Lung (tissue), 12 donors: ENCODE measurements around the gene FKBP5. TPM values are rescaled to one million over a fixed set of nuclear protein-coding genes. Genes with fewer than 3 reads are reported as not detected.

Source experiments
- ATAC-seq: fragments of 200-7000 bp; cut with Tn5 transposase; one replicate; pipeline ENCODE4 v1.9.1; 2020; ENCODE audit warnings: moderate number of reproducible peaks; ENCODE audit not compliant: insufficient read depth, low FRiP score
- DNase-seq, 3 donors: peaks; one replicate each; pipeline ENCODE4 v3.0.0-alpha.2; 2013 to 2017
- H3K27ac ChIP-seq, 2 donors: one replicate each; pipeline ENCODE4 v1.5.1; 2013; ENCODE audit warnings: mild to moderate bottlenecking in 2 of 2, moderate library complexity in 2 of 2, control low read depth in 1 of 2, inconsistent platforms in 1 of 2, low read depth in 1 of 2, low read length in 1 of 2
- H3K27me3 ChIP-seq, 3 donors: one replicate each; pipeline ENCODE4 v1.5.1; 2013; ENCODE audit warnings: low read length in 2 of 3; ENCODE audit not compliant: control insufficient read depth in 3 of 3, insufficient read depth in 3 of 3
- H3K36me3 ChIP-seq, 4 donors: one replicate each; pipeline ENCODE4 v1.5.1; 2013; ENCODE audit warnings: low read length in 4 of 4, mild to moderate bottlenecking in 1 of 4, moderate library complexity in 1 of 4; ENCODE audit not compliant: control insufficient read depth in 4 of 4, insufficient read depth in 4 of 4
- H3K4me1 ChIP-seq, 5 donors: one replicate each; pipeline ENCODE4 v1.5.1; 2013; ENCODE audit warnings: low read length in 5 of 5, mild to moderate bottlenecking in 2 of 5, moderate library complexity in 1 of 5; ENCODE audit not compliant: control insufficient read depth in 5 of 5, insufficient read depth in 5 of 5
- H3K4me3 ChIP-seq: one replicate; pipeline ENCODE4 v1.5.1; 2013; ENCODE audit warnings: mild to moderate bottlenecking, control low read depth, moderate library complexity
- H3K9ac ChIP-seq, 2 donors: one replicate each; pipeline ENCODE4 v1.5.1; 2013; ENCODE audit warnings: low read length in 2 of 2, control low read depth in 1 of 2; ENCODE audit not compliant: insufficient read depth in 1 of 2
- H3K9me3 ChIP-seq, 4 donors: one replicate each; pipeline ENCODE4 v1.5.1; 2013; ENCODE audit warnings: low read length in 3 of 4, mild to moderate bottlenecking in 1 of 4, moderate library complexity in 1 of 4; ENCODE audit not compliant: control insufficient read depth in 4 of 4, insufficient read depth in 3 of 4
- WGBS, 2 donors: extraction: QIAGEN DNeasy Blood & Tissue Kit; methylation state at CpG; one replicate each; pipeline ENCODE4 v1.1.7; 2013; 5-methylcytosine and 5-hydroxymethylcytosine counted together
- polyA plus RNA-seq, 2 donors: library from polyadenylated mRNA; stranded (reverse); fragments of 200-250 nt; gene quantifications; one replicate each; pipeline ENCODE4 v1.2.1, GENCODE V29; 2013
- total RNA-seq, 2 donors: library from RNA; depleted of rRNA in 1 of 2; stranded (reverse); fragments of >200 nt in 1 of 2; gene quantifications; one replicate each; pipeline ENCODE4 v1.2.1, GENCODE V29; 2014 to 2021
- TF ChIP-seq, protein P1 (sequence below): IDR thresholded peaks from 2 replicates; pipeline ENCODE4 v1.5.1; 2012; ENCODE audit warnings: mild to moderate bottlenecking; ENCODE audit errors: control extremely low read depth, extremely low read depth
- donor health status: control.
- donor health status: control.
- donor health status: Bipolar disorder and iron deficiency.
- donor health status: healthy.
- donor health status: DM: yes; HTN: yes; CAD: no.

FKBP5 gene
- total and polyA plus RNA-seq, 4 donors = 25.9 to 245 (median 106) TPM

DNA sequence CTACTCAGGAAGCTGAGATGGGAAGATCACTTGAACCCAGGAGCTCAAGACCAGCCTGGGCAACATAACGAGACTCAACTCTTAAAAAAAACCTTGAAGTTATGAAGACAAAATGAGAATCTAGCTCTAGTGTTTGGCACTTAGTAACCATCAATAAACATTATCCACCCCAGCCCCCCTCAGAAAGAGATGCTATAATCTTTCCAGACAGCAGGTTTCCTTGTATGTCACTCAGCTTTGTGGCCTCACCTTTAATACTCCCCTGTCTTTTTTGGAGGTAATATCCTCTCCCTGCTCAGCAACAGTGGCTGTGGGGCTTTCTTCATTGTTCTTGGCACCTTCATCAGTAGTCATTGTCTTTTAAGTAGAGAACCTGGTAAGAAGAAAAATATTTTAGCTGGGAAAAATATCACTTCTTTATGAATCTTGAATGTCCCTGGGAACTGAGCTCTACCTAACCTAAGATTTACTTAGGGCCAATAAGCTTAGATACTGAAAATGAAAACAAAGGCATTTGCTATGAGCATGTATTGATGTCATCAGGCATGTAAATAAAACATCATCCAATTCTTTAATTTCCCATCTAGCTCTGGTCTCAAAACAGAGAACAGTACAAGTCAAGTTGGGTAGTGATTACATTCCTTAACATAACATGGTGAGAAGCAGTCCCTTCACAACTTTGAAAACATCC, 46.1 kb downstream of the FKBP5 start:
- Histone ChIP-seq H3K27me3 (no peaks in the 10 kb centered on the region), H3K36me3 (peaks cover 0 to 51% (median 9%) of the 10 kb centered on the region in 4 donors), H3K9ac (no peak overlapping the region), H3K27ac (no peak overlapping the region), H3K9me3 (no peaks in the 10 kb centered on the region), H3K4me1 (peaks cover 0 to 2% (median 0%) of the 10 kb centered on the region in 5 donors), H3K4me3 (no peak overlapping the region)
- DNase-seq (no peak), ATAC-seq (no peak)
- TF ChIP-seq, protein P1, sequence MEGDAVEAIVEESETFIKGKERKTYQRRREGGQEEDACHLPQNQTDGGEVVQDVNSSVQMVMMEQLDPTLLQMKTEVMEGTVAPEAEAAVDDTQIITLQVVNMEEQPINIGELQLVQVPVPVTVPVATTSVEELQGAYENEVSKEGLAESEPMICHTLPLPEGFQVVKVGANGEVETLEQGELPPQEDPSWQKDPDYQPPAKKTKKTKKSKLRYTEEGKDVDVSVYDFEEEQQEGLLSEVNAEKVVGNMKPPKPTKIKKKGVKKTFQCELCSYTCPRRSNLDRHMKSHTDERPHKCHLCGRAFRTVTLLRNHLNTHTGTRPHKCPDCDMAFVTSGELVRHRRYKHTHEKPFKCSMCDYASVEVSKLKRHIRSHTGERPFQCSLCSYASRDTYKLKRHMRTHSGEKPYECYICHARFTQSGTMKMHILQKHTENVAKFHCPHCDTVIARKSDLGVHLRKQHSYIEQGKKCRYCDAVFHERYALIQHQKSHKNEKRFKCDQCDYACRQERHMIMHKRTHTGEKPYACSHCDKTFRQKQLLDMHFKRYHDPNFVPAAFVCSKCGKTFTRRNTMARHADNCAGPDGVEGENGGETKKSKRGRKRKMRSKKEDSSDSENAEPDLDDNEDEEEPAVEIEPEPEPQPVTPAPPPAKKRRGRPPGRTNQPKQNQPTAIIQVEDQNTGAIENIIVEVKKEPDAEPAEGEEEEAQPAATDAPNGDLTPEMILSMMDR = no peak
- WGBS, 2 donors = 98 to 100% methylated on average over 1 of the region's 1 CpG

DNA sequence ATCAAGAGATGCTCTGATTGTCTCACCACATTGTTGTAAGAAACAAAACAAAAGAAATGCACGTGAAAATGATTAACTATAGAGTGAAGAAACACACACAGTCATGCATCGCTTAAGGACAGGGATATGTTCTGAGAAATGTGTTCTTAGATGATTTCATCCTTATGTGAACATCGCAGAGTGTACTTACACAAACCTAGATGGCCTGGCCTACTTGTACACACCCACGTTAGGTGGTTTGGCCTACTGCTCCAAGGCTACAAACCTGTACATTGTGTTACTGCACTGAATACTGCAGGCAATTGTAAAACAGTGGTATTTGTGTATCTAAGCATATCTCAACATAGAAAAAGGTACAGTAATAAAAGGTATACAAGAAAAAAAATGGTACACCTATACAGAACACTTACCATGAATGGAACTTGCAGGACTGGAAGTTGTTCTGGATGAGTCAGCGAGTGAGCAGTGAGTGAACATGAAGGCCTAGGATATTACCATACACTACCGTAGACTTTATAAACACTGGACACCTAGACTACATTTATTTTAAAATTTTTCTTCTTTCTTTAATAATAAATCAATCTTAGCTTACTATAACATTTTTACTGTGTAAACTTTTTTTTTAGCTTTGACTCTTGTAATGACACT, 48.6 kb downstream of the FKBP5 start:
- ATAC-seq (no peak), DNase-seq (no peak)
- Histone ChIP-seq H3K27me3 (no peaks in the 10 kb centered on the region), H3K27ac (no peak overlapping the region), H3K9ac (no peak overlapping the region), H3K36me3 (peaks cover 0 to 44% (median 10%) of the 10 kb centered on the region in 4 donors), H3K4me3 (no peak overlapping the region), H3K9me3 (no peaks in the 10 kb centered on the region), H3K4me1 (no peaks in the 10 kb centered on the region)
- WGBS, 2 donors = 90 to 98% methylated on average over 6 of the region's 6 CpGs
- TF ChIP-seq, protein P1 = no peak

DNA sequence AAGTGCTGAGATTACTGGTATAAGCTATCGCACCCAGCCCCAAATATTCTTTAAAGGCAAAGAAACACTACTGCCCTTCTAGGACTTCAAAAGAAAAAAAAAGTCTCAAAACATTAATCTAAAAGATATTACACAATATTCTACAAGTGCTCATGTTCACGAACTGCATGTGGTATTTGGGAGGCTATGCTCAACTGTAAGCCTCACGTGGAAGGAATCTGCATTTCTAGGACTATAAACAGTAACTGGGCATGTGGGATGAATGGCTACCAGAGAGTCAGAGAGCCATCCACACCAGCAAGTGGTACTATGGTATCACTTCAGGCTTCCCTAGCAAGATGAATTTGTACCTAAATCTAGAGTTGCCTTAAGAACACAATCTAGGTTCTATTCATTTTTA, 50.0 kb downstream of the FKBP5 start:
- WGBS, 2 donors = 80 to 88% methylated on average over 3 of the region's 3 CpGs
- no peak for ATAC-seq

More for the DNA sequence above, 50.0 kb downstream of the FKBP5 start:
- no peak overlapping the region for H3K9ac ChIP-seq
- H3K4me1 ChIP-seq = peaks cover 0 to 4% (median 0%) of the 10 kb centered on the region in 5 donors
- H3K9me3 ChIP-seq = no peaks in the 10 kb centered on the region
- no peak overlapping the region for H3K4me3 ChIP-seq
- TF ChIP-seq, protein P1 = no peak
- H3K36me3 ChIP-seq = peaks cover 0 to 44% (median 11%) of the 10 kb centered on the region in 4 donors
- DNase-seq = no peak
- H3K27ac ChIP-seq = no peak overlapping the region
- H3K27me3 ChIP-seq = no peaks in the 10 kb centered on the region
